Activated effector memory CD4-positive, alpha-beta T cell treated with anti-CD3 and anti-CD28 coated beads, Interleukin-2, amount 50 U/mL, for 16 hours (primary cell): ENCODE results near the gene HOXA3.

Experiments
- DNase-seq: peaks from one replicate; pipeline ENCODE4 v3.0.0-alpha.2; 2020

HOXA3 gene

GRCh38 chr7:27151931-27152815 lies at the start of gene HOXA3:
Gene HOXA3, minus strand, starts transcription at chr7:27152583. Its CDS starts 41,943 bp downstream, at chr7:27110640.
- DNase-seq: peak; percentile 61

- DNase-seq: no peak
Measured at GRCh38 chr7:27201580-27202017, 49.2 kb upstream of the HOXA3 start.

- no peak for DNase-seq
Measured at GRCh38 chr7:27200761-27201579, 48.6 kb upstream of the HOXA3 start.

GRCh38 chr7:27199849-27200760 lies 47.7 kb upstream of the HOXA3 start, which contains the start of gene HOXA13:
Gene HOXA13, minus strand, starts transcription at chr7:27200091. Its CDS starts 14 bp downstream, at chr7:27200077.
- no peak for DNase-seq

- DNase-seq: no peak
Measured at GRCh38 chr7:27198871-27199801, 46.8 kb upstream of the HOXA3 start.

GRCh38 chr7:27198138-27198841 lies 45.9 kb upstream of the HOXA3 start:
- DNase-seq: no peak

GRCh38 chr7:27197137-27198042 lies 45.0 kb upstream of the HOXA3 start:
- DNase-seq: no peak

- peak; percentile 93 for DNase-seq
Measured at GRCh38 chr7:27196287-27196767, 43.9 kb upstream of the HOXA3 start.

GRCh38 chr7:27194686-27195379 lies 42.5 kb upstream of the HOXA3 start:
- DNase-seq: no peak

GRCh38 chr7:27194002-27194352 lies 41.6 kb upstream of the HOXA3 start:
- no peak for DNase-seq

- peak; percentile 30 for DNase-seq
Measured at GRCh38 chr7:27193335-27194001, 41.1 kb upstream of the HOXA3 start.

- DNase-seq: peak; percentile 68
Measured at GRCh38 chr7:27192546-27193334, 40.4 kb upstream of the HOXA3 start.

- peak; percentile 61 for DNase-seq
Measured at GRCh38 chr7:27191833-27192545, 39.6 kb upstream of the HOXA3 start.

- peak; percentile 57 for DNase-seq
Measured at GRCh38 chr7:27191161-27191731, 38.9 kb upstream of the HOXA3 start.

- DNase-seq: peak; percentile 47
Measured at GRCh38 chr7:27189997-27190748, 37.8 kb upstream of the HOXA3 start.
